Pancreas (tissue), 10 donors: ENCODE measurements around the gene VSIG10L. TPM values are rescaled to one million over a fixed set of nuclear protein-coding genes. Genes with fewer than 3 reads are reported as not detected.

Experiments
- ATAC-seq, 4 donors: fragments of 200-7000 bp; cut with Tn5 transposase; one replicate each; pipeline versions ENCODE4 v1.8.0 to v1.9.1; 2020; ENCODE audit warnings: mild to moderate bottlenecking in 4 of 4, moderate library complexity in 4 of 4
- DNase-seq, 6 donors: peaks; one replicate each; pipeline ENCODE4 v3.0.0-alpha.2; 2020
- FAIRE-seq: peaks from 2 replicates; lab custom pipeline; 2012; peaks lifted over from hg19 to GRCh38; lab: Jason Lieb, UNC
- H3K27ac ChIP-seq, 4 donors: fragments of 200-600 bp; sonication (generic); 1 replicate in 3 of 4; 2 replicates in 1 of 4; pipeline versions ENCODE4 v1.5.0 to v1.8.0; 2020
- H3K27me3 ChIP-seq, 4 donors: fragments of 200-600 bp; one replicate each; pipeline ENCODE4 v1.8.0; 2021
- H3K36me3 ChIP-seq, 3 donors: fragments of 200-600 bp; sonication (generic) in 1 of 3; one replicate each; pipeline versions ENCODE4 v1.5.0 to v1.8.0; 2020 to 2021
- H3K4me1 ChIP-seq, 3 donors: fragments of 200-600 bp; one replicate each; pipeline ENCODE4 v1.8.0; 2021
- H3K4me3 ChIP-seq, 4 donors: fragments of 200-600 bp; sonication (generic) in 2 of 4; one replicate each; pipeline versions ENCODE4 v1.5.0 to v1.8.0; 2020 to 2021
- H3K9me3 ChIP-seq, 4 donors: fragments of 200-600 bp; one replicate each; pipeline ENCODE4 v1.8.0; 2021
- WGBS, 2 donors: extraction: QIAGEN DNeasy Blood & Tissue Kit; methylation state at CpG; one replicate each; pipeline ENCODE4 v1.1.7; 2013; 5-methylcytosine and 5-hydroxymethylcytosine counted together
- intact Hi-C, 3 donors: fragments of 100-400 bp; cut with DNase I; formaldehyde crosslinking; loops; one replicate each; pipeline versions ENCODE4 v1.11.1 to v1.14.2; 2022
- polyA plus RNA-seq, 2 donors: library from polyadenylated mRNA; stranded (reverse); fragments of 200-250 nt; gene quantifications; one replicate each; pipeline ENCODE4 v1.2.3, GENCODE V29; 2013
- total RNA-seq, 6 donors: library from RNA; stranded (reverse); fragmentation: NEBNext Ultra II Directional in 4 of 6; extraction: Animal tissue kit (Norgen Biotek cat#: 25700) in 4 of 6; gene quantifications; one replicate each; pipeline versions ENCODE4 v1.2.1 to v1.2.4, GENCODE V29; 2021 to 2023
- TF ChIP-seq, protein P1 (sequence below), 4 donors: fragments of 200-600 bp; sonication (generic) in 3 of 4; IDR thresholded peaks; one replicate each; pipeline versions ENCODE4 v1.5.0 to v1.8.0; 2021; ENCODE audit warnings: antibody characterized with exemption in 4 of 4
- donor health status: healthy with polysubstance abuse.
- donor health status: DM: no; HTN: no; CAD: no; lungs with moderate emphysema.
- donor health status: DM: no; HTN: no; CAD: no.
- donor health status: control.
- donor health status: control.
- donor health status: Bipolar disorder and iron deficiency.
- donor health status: DM: yes; HTN: yes; CAD: no.
- donor health status: DM: no; HTN: no; CAD: no.
- donor health status: DM: no; HTN: no; CAD: no.
- donor health status: DM: yes; HTN: yes; CAD: no.

Gene VSIG10L
- total and polyA plus RNA-seq, 8 donors: 0.16 to 1.1 (median 0.37) TPM; not detected in 1

DNA sequence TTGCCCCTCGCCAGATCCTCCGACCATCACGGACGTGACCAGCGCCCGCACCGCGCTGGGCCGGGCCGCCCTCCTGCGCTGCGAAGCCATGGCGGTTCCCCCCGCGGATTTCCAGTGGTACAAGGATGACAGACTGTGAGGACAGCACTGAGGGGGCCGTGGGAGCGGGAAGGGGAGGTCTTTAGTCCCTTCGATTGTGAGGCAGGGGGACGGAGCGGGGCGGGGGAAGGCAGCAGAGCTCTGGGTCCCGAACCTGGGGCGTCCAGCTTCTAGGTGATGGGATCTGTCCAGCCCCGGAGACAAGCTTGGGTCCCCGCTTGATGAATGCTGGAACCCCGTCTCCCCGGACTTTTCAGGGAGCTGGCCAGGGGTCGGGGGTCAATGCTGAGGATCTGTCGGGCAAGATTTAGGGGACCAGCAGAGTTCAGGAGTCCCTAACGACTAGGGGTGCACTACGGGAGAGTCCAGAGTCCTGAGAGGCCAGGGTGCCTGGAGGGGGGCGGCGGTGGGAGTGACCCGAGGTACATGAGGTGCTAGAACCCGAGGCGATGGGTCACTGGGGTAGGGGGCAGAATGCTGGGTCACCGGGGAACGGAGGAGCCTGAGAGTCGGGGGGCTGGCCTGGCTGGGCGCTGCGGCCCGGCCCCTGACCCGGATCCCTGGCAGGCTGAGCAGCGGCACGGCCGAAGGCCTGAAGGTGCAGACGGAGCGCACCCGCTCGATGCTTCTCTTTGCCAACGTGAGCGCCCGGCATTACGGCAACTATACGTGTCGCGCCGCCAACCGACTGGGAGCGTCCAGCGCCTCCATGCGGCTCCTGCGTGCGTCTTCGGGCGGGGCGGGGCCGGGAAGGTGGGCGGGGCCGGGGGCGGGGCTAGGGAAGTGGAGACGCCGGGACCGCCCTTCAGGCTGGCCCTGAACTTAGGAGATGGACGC is 14.6 kb downstream of the VSIG10L start:
- no peak overlapping the region for H3K27ac ChIP-seq
- TF ChIP-seq, protein P1, sequence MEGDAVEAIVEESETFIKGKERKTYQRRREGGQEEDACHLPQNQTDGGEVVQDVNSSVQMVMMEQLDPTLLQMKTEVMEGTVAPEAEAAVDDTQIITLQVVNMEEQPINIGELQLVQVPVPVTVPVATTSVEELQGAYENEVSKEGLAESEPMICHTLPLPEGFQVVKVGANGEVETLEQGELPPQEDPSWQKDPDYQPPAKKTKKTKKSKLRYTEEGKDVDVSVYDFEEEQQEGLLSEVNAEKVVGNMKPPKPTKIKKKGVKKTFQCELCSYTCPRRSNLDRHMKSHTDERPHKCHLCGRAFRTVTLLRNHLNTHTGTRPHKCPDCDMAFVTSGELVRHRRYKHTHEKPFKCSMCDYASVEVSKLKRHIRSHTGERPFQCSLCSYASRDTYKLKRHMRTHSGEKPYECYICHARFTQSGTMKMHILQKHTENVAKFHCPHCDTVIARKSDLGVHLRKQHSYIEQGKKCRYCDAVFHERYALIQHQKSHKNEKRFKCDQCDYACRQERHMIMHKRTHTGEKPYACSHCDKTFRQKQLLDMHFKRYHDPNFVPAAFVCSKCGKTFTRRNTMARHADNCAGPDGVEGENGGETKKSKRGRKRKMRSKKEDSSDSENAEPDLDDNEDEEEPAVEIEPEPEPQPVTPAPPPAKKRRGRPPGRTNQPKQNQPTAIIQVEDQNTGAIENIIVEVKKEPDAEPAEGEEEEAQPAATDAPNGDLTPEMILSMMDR (IDR thresholded peaks at IDR 0.05): no peak
- peaks cover 0 to 4% (median 0%) of the 10 kb centered on the region in 3 donors for H3K4me1 ChIP-seq
- DNase-seq: peak in 2 of 6 donors; percentile 28 to 39
- no peaks in the 10 kb centered on the region for H3K9me3 ChIP-seq
- FAIRE-seq: no peak
- intact Hi-C loops: no loop called here
- peak; percentile 53 to 93 (median 73) for ATAC-seq
- 3 to 5% methylated on average over 65 to 75 of the region's 75 CpGs for WGBS, 2 donors
- H3K27me3 ChIP-seq: peaks cover 0 to 13% (median 3%) of the 10 kb centered on the region in 4 donors
- no peak overlapping the region for H3K4me3 ChIP-seq
- H3K36me3 ChIP-seq: no peaks in the 10 kb centered on the region

DNA sequence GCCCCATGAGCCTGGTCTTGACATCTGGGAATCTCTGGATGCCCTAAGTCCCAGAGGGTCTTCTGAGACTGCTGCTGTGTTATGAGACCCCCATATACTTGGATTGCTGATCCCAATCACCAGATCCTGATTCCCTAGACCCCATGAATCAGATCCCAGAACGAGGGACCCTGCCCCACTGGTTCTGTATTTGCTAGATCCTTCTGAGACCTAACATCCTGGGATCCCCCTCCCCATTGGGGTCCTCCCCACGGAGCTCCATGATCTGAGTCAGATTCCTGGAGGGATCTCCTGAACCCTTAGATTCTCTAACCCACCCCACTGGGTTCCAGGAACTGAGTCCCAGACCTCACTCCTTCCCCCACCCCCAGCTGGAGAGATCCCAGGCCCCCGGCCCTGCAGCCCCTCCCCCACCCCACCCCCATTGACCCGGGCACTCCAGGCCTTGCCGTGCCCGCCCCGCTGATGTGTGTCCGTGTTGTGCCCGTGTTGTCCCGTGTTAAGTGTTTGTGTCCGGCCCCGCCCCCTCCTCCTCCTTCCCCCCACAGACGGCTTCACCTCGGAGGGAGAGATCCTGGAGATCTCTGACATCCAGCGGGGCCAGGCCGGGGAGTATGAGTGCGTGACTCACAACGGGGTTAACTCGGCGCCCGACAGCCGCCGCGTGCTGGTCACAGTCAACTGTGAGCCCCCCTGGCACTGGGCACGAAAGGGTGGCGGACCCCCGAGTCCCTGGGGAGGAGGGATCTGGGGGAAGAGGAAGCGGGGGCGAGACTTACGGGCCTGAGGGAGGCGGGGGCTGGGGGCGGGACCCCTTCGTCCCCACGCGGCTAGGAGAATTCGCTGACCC is 15.5 kb downstream of the VSIG10L start:
- DNase-seq (no peak), ATAC-seq (no peak), FAIRE-seq (no peak)
- no peaks in the 10 kb centered on the region for H3K36me3 ChIP-seq
- TF ChIP-seq, protein P1 (IDR thresholded peaks at IDR 0.05): no peak
- H3K27me3 ChIP-seq: peaks cover 0 to 13% (median 3%) of the 10 kb centered on the region in 4 donors
- H3K4me1 ChIP-seq: peaks cover 0 to 4% (median 0%) of the 10 kb centered on the region in 3 donors
- no peak overlapping the region for H3K4me3 ChIP-seq
- H3K27ac ChIP-seq: no peak overlapping the region
- intact Hi-C loops: no loop called here
- no peaks in the 10 kb centered on the region for H3K9me3 ChIP-seq
- 12 to 13% methylated on average over 30 to 36 of the region's 36 CpGs for WGBS, 2 donors

DNA sequence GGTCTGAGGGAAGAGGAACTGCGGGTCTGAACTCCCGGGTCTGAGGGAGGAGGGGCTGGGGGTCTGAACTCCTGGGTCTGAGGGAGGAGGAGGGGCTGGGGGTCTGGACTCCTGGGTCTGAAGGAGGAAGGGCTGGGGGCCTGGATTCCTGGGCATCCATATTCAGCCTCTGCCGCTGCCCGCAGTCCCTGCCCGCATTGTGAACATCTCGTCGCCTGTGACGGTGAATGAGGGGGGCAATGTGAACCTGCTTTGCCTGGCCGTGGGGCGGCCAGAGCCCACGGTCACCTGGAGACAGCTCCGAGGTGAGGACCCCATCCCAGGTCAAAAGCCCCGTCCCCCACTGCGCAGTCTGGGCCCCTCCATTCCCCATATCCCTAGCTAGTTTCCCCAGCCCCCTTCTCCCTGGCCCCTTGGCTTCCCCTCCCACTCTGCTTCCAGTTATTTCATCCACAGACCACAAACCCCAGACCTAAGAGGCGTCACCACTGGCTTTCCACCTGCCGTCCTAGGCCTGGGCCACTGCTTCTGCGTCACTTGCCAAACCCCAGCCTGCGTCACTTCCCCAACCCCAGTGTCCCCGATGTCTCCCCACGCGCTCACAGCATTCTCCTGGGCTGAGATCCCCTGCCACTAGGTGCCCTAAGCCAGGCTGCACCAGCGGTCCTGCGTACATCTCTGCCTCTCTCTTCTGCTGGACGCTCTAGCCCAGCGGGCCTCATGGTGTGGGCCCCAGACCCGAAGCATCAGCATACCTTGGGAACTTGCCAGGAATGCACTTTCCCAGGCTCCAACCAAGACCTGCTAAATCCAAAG is 16.6 kb downstream of the VSIG10L start:
- Histone ChIP-seq H3K4me1 (peaks cover 0 to 4% (median 0%) of the 10 kb centered on the region in 3 donors), H3K36me3 (no peaks in the 10 kb centered on the region), H3K27me3 (peaks cover 0 to 13% (median 3%) of the 10 kb centered on the region in 4 donors), H3K27ac (no peak overlapping the region), H3K9me3 (no peaks in the 10 kb centered on the region), H3K4me3 (no peak overlapping the region)
- no peak for ATAC-seq
- WGBS, 2 donors: 57 to 69% methylated on average over 24 to 26 of the region's 26 CpGs
- TF ChIP-seq, protein P1 (IDR thresholded peaks at IDR 0.05): no peak
- intact Hi-C loops: no loop called here
- no peak for FAIRE-seq
- no peak for DNase-seq

DNA sequence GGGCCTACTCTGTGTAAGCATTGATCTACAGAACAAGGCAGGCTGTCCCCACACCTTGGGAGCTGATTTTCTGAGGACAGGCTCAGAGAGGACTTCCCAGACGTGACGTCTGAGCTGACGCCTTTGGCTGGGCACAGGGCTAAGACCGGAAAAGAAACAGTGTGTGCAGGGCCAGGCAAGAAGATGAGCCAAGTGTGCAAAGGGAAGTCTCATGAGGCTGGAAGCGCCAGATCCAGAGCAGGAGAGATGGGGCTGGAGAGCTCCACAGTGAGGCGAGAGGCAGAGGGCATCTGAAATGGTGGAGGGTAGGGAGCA is 17.8 kb downstream of the VSIG10L start:
- TF ChIP-seq, protein P1 (IDR thresholded peaks at IDR 0.05): no peak
- intact Hi-C loops: no loop called here
- WGBS, 2 donors: 48 to 56% methylated on average over 6 of the region's 6 CpGs

More for the DNA sequence above, 17.8 kb downstream of the VSIG10L start:
- FAIRE-seq: no peak
- Histone ChIP-seq H3K4me1 (peaks cover 0 to 4% (median 0%) of the 10 kb centered on the region in 3 donors), H3K27me3 (peaks cover 0 to 13% (median 3%) of the 10 kb centered on the region in 4 donors), H3K9me3 (no peaks in the 10 kb centered on the region), H3K27ac (no peak overlapping the region), H3K4me3 (no peak overlapping the region), H3K36me3 (no peaks in the 10 kb centered on the region)
- no peak for ATAC-seq
- no peak for DNase-seq
